PC-9 (cell line): ENCODE measurements around the gene EPHB2.

Source experiments
- CTCF ChIP-seq: fragments of 200-600 bp; sonication (generic); conservative IDR thresholded peaks from 2 replicates; pipeline ENCODE4 v1.6.1; 2017; ENCODE audit warnings: mixed run types, antibody characterized with exemption, mild to moderate bottlenecking, moderate library complexity
- EZH2 ChIP-seq: fragments of 200-600 bp; sonication (generic); IDR thresholded peaks from 2 replicates; pipeline ENCODE4 v1.8.0; 2017; ENCODE audit warnings: antibody characterized with exemption, low read depth

DNA sequence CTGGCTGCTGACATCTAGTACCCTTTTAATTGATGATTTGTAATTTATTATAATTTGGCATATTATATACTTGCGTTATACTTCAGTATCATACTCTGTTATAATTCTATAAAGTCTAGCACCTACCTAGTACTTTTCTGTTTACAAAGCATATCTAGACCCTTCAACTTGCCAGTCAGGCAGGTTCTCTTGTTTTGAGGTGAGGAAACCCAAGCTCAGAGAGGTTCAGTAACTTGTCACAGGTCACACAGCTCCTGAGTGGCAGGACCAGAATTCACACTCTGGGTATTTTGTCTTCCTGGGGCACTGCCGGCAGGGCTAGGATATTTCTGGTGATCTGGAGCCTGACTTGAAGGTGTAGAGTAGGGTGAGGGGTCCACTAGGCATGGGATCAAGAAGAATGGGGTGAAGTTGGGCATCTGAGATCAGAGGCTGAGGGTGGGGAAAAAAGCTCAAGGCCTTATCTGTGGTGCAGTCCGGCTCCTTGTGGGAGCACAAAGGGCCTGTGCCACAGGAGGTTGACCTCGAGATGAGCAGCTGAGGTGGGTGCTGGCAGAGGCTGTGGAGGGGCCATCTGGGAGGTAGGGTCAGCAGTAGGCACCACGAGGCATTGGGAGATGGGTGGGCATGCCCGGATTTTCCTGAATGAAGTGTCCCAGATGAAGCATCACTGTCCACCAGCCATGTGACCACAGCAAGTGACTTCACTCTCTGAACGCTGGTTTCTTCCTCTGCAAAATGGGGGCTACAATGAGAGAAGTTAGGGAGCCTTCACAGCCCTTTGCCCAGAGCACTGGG, 102.6 kb downstream of the EPHB2 start:
- TF ChIP-seq CTCF (no peak), EZH2 (no peak)
